Stomach (tissue), 9 donors: ENCODE measurements around the gene ARMC6. TPM values are rescaled to one million over a fixed set of nuclear protein-coding genes. Genes with fewer than 3 reads are reported as not detected.
A peak's percentile ranks its signal among the peaks of the same experiment; 100 is the strongest.

Source experiments
- DNase-seq, 2 donors: peaks; one replicate each; pipeline versions ENCODE4 v3.0.0 to v3.0.0-alpha.2; 2013 to 2019
- H3K27ac ChIP-seq, 5 donors: fragments of 200-600 bp in 4 of 5; sonication (generic) in 4 of 5; one replicate each; pipeline ENCODE4 v1.5.1; 2013 to 2019; ENCODE audit warnings: mild to moderate bottlenecking in 1 of 5, moderate library complexity in 1 of 5
- H3K27me3 ChIP-seq, 3 donors: fragments of 200-600 bp; sonication (generic); one replicate each; pipeline ENCODE4 v1.5.1; 2017 to 2019; ENCODE audit warnings: mixed run types in 1 of 3
- H3K36me3 ChIP-seq, 4 donors: fragments of 200-600 bp; sonication (generic); 1 replicate in 3 of 4; 2 replicates in 1 of 4; pipeline ENCODE4 v1.5.1; 2016 to 2019
- H3K4me1 ChIP-seq, 4 donors: fragments of 200-600 bp; sonication (generic); one replicate each; pipeline ENCODE4 v1.5.1; 2016 to 2019
- H3K4me3 ChIP-seq, 4 donors: fragments of 200-600 bp; sonication (generic) in 3 of 4; one replicate each; pipeline ENCODE4 v1.5.1; 2016 to 2019; ENCODE audit warnings: mild to moderate bottlenecking in 1 of 4
- H3K9me3 ChIP-seq, 4 donors: fragments of 200-600 bp; sonication (generic); one replicate each; pipeline ENCODE4 v1.5.1; 2016 to 2019
- EP300 ChIP-seq: sonication (generic); formaldehyde crosslinking; IDR thresholded peaks from one replicate; pipeline ENCODE4 v1.6.1; 2017; ENCODE audit warnings: antibody characterized with exemption
- POLR2A ChIP-seq, 4 donors: fragments of 450-650 bp; IDR thresholded peaks; one replicate each; pipeline ENCODE4 v1.6.1; 2016; ENCODE audit warnings: antibody characterized with exemption in 4 of 4, control low read depth in 2 of 4, mild to moderate bottlenecking in 1 of 4, moderate library complexity in 1 of 4
- POLR2AphosphoS5 ChIP-seq, 3 donors: sonication (generic); formaldehyde crosslinking; IDR thresholded peaks; one replicate each; pipeline ENCODE4 v1.6.1; 2016; ENCODE audit warnings: antibody characterized with exemption in 3 of 3
- WGBS, 5 donors: extraction: QIAGEN DNeasy Blood & Tissue Kit in 3 of 5; methylation state at CpG; one replicate each; pipeline versions ENCODE4 v1.1.5 to v1.1.7; 2013 to 2018; 5-methylcytosine and 5-hydroxymethylcytosine counted together
- intact Hi-C: fragments of 100-400 bp; cut with DNase I; formaldehyde crosslinking; loops from one replicate; pipeline ENCODE4 v1.15.1; 2023; ENCODE audit warnings: low total_unique reads
- polyA plus RNA-seq, 3 donors: library from polyadenylated mRNA; stranded (reverse); fragments of 200-250 nt; gene quantifications; one replicate each; pipeline ENCODE4 v1.2.3, GENCODE V29; 2013
- total RNA-seq, 5 donors: library from RNA; depleted of rRNA; stranded (reverse); fragments of >200 nt; gene quantifications; one replicate each; pipeline versions ENCODE4 v1.1.0 to v1.2.3, GENCODE V29; 2014 to 2016
- TF ChIP-seq, protein P1 (sequence below), 7 experiments: fragments of 450-650 bp in 4 of 7; fragments of 200-600 bp in 3 of 7; sonication (generic) in 3 of 7; IDR thresholded peaks; one replicate each; pipeline ENCODE4 v1.5.1; 2016 to 2019; ENCODE audit warnings: antibody characterized with exemption in 7 of 7, control low read depth in 2 of 7, mild to moderate bottlenecking in 1 of 7
- donor health status: healthy with polysubstance abuse.
- donor health status: Bipolar disorder and iron deficiency.
- donor health status: healthy.

The ARMC6 gene
- total and polyA plus RNA-seq, 8 donors, result 7.0 to 63.8 (median 21.1) TPM

DNA sequence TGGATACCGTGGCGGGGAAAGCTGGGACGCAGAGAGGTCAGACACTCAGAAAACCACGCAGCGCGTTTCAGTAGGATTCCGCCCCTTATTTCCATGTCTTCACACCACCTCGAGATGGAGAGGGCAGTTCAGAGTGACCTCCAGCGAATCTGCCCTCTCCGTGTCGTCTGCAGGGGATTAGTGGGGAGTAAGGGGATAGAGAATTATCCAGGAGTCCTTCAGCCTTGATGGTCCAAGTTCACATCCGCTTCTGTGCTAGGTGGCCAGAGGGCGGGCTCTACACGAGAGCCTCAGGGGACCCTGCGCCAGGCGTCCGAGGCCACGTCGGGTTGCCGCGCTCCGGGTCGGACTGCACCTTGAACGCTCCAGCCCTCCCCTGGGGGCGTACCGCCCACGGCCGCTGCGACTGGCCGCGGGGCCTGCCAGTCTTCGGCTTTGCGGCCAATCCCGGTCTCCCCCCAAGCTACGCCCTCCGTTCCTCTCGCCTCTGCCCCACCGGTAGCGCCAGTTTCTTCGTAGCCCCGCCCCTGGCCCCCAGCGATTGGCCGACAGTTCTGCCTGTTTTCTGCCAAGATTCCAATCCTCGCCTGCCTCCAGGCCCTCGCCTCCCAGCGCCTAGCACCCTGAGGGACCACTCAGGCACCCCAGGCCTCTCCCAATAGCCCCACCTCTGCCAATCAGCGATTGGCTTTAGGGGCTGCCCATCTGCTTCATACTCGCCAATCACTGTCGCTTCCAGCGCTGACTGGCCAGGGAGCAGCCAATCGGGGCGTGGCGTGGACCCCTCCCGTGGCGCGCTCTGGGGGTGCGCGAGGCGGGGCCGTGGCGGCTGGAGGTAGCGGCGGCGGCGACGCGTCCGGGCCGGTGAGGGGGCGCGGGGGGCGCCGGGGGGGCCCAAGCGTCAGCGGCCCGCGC is 30.0 kb downstream of the ARMC6 start, which contains the start of gene SLC25A42:
SLC25A42 (plus strand) TSS at position 812 of the 915 bp plus-strand sequence. CDS start 32,131 bp downstream, outside the sequence.
- Histone ChIP-seq H3K27me3 (no peaks in the 10 kb centered on the region), H3K9me3 (no peaks in the 10 kb centered on the region), H3K27ac (peak within 1 kb of the TSS; percentile 52 to 88 (median 79)), H3K36me3 (peaks cover 0 to 16% (median 10%) of the 10 kb centered on the region in 4 donors), H3K4me1 (peaks cover 22 to 62% (median 42%) of the 10 kb centered on the region in 4 donors), H3K4me3 (peak within 1 kb of the TSS; percentile 76 to 94 (median 82))
- peak; percentile 99 to 100 for DNase-seq
- TF ChIP-seq, protein P1, sequence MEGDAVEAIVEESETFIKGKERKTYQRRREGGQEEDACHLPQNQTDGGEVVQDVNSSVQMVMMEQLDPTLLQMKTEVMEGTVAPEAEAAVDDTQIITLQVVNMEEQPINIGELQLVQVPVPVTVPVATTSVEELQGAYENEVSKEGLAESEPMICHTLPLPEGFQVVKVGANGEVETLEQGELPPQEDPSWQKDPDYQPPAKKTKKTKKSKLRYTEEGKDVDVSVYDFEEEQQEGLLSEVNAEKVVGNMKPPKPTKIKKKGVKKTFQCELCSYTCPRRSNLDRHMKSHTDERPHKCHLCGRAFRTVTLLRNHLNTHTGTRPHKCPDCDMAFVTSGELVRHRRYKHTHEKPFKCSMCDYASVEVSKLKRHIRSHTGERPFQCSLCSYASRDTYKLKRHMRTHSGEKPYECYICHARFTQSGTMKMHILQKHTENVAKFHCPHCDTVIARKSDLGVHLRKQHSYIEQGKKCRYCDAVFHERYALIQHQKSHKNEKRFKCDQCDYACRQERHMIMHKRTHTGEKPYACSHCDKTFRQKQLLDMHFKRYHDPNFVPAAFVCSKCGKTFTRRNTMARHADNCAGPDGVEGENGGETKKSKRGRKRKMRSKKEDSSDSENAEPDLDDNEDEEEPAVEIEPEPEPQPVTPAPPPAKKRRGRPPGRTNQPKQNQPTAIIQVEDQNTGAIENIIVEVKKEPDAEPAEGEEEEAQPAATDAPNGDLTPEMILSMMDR (IDR thresholded peaks at IDR 0.05), result no peak
- TF ChIP-seq EP300 (no peak), POLR2AphosphoS5 (IDR thresholded peaks at IDR 0.05) (peak in 2 of 3 donors; percentile 72 to 74)
- 4 to 5% (median 4%) methylated on average over 36 to 77 of the region's 77 CpGs for WGBS, 5 donors
- intact Hi-C loops, result no loop called here

DNA sequence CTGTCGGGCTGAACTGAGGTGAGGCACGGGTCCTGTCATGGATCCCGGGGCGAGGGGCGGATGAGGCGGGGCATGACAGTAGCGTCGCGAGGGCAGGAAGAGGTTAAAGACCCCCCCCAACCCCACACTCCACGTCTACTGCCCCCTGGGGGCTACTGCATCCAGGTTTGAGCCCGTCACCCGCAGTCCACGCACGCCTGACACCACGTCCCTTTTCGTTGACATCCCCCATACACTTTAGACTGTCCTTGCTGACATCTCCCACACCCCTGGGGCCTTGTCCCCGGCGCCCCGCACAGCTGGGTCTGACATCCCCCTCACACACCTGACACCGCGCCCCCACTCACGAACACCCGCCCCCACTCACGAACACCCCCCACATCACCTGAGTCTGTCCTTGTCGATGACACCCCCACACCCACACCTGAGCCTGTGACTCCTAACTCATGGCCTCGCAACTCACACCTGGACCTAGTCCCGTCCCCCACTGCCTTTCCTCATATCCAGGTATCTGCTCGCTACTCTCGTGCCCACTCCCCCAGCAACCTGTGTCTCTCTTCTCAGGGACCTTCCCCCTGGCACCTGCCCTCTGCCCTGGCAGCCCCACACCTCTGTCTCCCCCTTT is 30.8 kb downstream of the ARMC6 start:
- Histone ChIP-seq H3K4me3 (peak overlapping the region; percentile 76 to 94 (median 82)), H3K27me3 (no peaks in the 10 kb centered on the region), H3K4me1 (peaks cover 22 to 70% (median 48%) of the 10 kb centered on the region in 4 donors), H3K9me3 (no peaks in the 10 kb centered on the region), H3K27ac (peak overlapping the region; percentile 27 to 88 (median 79)), H3K36me3 (peaks cover 0 to 10% (median 4%) of the 10 kb centered on the region in 4 donors)
- no peak for DNase-seq
- no peak for TF ChIP-seq EP300
- TF ChIP-seq, protein P1 (IDR thresholded peaks at IDR 0.05), result peak in 1 of 7 experiments; percentile 9
- intact Hi-C loops, result no loop called here
- WGBS, 5 donors, result 1 to 4% (median 1%) methylated on average over 14 to 29 of the region's 29 CpGs

DNA sequence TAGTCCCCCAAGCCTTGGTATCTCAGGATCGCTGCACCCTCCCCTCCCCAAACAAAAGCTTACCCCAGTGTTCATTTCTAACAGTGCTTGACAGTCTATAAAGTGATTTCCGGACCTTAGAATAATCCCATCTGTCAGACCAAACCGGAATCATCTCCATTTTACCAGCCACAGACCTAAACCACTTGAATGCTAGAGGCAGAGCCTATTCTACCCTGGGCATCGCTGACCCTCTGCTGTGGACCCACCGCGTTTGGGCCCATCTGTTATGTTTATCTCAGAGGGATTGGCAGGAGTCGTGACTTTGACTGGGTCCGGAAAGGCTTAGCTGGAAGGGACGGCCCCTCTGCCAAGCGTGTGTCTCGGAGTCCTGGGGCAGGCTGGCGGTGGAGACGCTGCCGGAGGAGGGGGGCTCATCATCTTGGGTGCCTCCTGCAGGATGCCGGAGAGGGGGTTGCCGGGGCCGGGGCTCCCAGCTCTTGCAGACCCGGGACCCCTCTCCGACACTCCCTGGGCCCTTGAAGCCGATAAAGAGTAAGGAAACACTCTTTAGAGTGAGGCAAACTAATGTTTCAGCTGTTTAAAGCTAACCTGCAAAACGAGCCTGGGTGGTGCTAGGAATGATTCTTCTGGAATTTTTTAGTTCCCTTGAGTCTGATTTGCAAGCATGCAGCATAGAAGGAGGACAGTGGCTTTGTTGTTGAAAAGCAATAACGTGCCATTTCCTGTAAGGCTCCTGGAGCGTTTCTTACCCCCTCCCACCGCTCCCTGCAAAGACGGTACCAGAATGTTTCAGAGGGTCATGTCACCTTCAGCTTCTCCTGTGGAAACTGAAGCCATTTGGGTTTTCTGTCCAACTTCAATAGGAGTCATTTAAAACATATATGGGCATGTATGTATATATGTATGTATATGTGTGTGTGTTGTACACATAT is 31.7 kb downstream of the ARMC6 start:
- Histone ChIP-seq H3K36me3 (peaks cover 0 to 1% (median 0%) of the 10 kb centered on the region in 4 donors), H3K9me3 (no peaks in the 10 kb centered on the region), H3K4me3 (peak overlapping the region; percentile 76 to 94 (median 82)), H3K27me3 (no peaks in the 10 kb centered on the region), H3K27ac (peak overlapping the region; percentile 2 to 88 (median 79)), H3K4me1 (peaks cover 22 to 76% (median 52%) of the 10 kb centered on the region in 4 donors)
- TF ChIP-seq POLR2A (IDR thresholded peaks at IDR 0.05) (no peak), EP300 (no peak)
- TF ChIP-seq, protein P1 (IDR thresholded peaks at IDR 0.05), result no peak
- intact Hi-C loops, result no loop called here
- peak in 1 of 2 donors; percentile 39 for DNase-seq
- WGBS, 5 donors, result 1 to 4% (median 2%) methylated on average over 21 to 25 of the region's 25 CpGs
